NCI-H460 (cell line): ENCODE results near the gene OLFML2B. TPM values are rescaled to one million over a fixed set of nuclear protein-coding genes. Genes with fewer than 3 reads are reported as not detected.

Source experiments
- DNase-seq: peaks from one replicate; pipeline ENCODE4 v3.0.0-alpha.2; 2016; ENCODE audit warnings: low read depth; ENCODE audit errors: extremely low read depth
- total RNA-seq: library from RNA; depleted of rRNA; stranded (reverse); fragments of >200 nt; shearing (Covaris generic); gene quantifications from 2 replicates; pipeline ENCODE4 v1.2.3, GENCODE V29; 2014; rRNA removed

The OLFML2B gene
- total RNA-seq, 1 experiment from 2014 or later, result not detected

- no peak for DNase-seq
Observed at GRCh38 chr1:161949548-161949947, 74.1 kb downstream of the OLFML2B start.

GRCh38 chr1:161948435-161948834, 75.2 kb downstream of the OLFML2B start:
- DNase-seq, result no peak

- no peak for DNase-seq
Observed at GRCh38 chr1:161946071-161946987, 77.3 kb downstream of the OLFML2B start.

- no peak for DNase-seq
Observed at GRCh38 chr1:161945306-161946060, 78.2 kb downstream of the OLFML2B start.

DNA sequence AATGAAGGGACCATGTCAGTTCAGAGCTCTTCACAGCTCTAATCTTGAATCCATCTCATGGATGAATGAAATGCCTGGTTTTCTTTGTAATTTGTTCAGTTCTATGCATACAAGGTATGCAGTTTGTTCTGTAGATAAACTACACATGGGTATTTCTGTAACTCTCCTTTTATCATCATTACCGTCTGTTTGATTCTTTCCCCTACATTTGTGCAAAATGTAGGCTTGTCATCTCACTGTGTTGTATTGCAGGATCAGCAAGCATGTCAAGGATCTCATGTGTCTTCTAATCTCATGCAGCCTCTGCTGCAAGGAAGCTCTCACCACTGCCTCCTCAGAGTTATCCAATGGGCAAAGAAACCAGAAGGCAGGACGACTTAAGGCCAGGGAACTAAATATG, 79.3 kb downstream of the OLFML2B start:
- no peak for DNase-seq

DNA sequence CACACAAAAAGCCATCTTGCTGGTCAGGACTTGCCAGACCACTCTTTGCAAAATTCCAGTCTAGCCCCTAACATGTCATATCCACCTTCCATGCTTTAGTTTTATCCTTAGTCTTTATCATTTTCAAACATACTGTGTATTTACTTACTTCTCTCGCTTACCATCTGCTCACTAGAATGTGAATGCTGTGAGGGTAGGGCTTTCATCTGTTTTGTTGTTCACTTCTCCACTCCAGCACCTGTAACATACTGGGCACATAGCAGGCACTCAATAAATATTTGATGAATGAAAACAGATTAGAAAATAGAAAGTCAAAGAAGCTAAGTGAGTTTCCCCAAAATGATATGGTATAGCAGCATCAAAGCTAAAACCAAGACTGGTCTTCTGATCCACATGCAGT, 79.9 kb downstream of the OLFML2B start:
- no peak for DNase-seq

GRCh38 chr1:161941726-161942436, 81.8 kb downstream of the OLFML2B start:
- DNase-seq, result no peak

DNA sequence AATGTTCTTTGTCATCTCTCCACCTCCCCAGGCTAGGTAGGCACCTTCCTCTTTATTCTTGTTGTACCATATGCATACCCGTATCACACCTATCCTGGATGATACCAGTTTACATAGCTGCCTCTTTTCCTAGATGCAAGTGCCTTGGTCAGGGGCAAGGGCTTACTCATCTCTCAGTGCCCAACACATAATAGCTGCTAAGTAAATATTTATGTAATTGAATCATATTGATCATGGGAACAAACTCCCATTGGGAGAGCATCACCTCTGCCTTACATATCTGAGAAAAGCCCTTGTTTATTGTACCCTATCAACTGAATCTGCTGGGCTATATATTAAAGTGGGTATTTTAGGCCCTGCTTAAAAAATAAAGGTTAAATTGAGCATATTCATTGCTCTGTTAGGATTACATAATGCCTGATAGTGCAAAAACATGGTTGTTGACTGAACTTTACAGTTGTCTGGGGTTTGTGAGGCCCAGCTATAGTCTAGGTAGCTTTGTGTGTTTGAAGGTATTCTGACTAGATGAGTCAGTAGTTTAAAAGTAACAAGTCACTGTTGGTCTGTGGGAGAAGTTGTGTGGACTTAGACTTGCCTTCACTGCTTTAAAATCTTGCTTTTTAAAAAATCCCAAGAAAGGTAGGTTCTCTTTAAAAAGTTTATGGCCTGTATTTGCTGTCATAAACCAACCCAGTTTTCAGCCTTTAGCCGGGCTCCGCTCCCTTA, 82.6 kb downstream of the OLFML2B start:
- DNase-seq, result no peak

DNA sequence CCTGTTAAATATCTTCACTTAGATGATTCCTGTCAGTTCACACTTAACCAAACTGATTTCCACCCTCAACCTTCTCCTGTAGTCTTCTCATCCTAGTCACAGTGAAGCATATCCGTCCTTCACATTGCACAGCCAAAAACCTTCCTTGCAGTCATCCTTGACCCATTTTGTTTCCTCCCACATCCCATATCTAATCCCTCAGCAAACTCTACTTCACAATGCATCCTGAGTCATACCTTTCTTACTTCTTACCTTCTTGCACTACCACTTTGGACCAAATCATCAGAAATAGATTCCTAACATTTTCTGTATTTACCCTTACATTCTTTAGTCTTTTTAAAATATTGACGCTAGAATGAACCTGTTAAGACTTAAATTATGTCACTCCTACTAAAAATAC, 86.9 kb downstream of the OLFML2B start:
- no peak for DNase-seq

DNA sequence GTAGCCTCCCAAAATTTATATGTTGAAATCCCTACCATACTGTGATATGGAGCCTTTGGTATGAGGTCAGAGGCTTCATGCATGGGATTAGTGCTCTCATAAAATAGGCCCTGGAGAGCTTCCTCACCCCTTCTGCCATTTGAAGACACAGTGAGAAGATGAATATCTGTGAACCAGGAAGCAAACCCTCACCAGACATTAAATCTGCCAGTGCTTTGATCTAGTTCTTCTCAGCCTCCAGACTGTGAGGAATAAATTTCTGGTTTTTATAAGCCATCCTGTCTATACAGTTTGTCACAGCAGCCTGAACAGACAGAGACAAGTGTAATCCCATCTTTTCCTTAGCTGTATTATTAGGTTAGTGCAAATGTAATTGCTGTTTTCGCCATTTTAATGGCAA, 88.4 kb downstream of the OLFML2B start:
- no peak for DNase-seq

DNA sequence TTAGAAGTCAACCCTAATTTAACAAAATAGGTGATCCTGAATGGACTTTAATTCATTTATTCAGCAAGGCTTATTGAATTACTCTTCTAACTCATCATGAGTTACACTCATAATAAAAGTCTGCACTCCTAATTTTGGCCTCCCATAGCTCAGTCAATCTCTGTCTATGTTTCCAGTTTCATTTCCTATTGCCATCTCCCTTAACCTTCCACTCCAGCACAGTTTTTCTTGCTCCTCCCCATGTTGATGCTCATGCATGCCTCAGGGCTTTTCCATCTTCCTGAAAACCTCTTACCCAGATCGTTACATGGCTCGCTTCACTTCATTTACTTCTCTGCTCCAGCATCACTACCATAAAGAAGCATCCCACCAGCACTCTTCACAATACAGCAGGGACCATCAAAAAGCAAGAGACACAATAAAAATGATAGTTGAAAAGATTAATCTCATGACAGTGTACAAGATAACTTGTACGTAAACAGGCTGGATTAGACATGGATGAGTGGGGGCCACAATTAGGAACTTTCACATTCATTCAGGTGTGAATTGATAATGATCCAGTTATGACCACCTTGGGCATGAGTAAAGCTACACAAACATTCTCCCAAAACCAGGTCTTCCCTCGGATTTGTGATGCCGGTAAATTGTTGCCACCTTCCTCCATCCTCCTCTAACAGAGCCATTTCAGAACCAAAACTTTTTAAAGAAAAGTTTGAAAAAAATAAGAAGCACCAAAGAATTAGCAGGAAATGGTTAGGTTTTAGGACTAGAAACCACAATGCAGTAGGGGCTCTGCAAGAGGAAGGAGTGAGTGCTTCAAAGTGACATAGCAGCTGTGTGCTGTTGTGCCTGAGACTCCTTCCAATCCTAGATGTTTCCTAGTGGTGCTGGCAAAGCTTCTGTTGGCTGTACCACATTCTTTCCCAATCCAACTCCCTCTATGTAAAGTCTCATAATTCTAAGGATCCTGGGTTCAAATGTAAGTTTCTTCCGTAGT, 89.8 kb downstream of the OLFML2B start:
- no peak for DNase-seq

Other genes starting within 250 kb of the OLFML2B start
- 0.02 TPM in 1 of 2 replicates, not detected in the other for gene NOS1AP, start 45.8 kb upstream of the OLFML2B start, total RNA-seq